VCaP (cell line): ENCODE data around the gene CCT3.

Experiments used
- H3K27ac ChIP-seq: fragments of 450-650 bp; 2 replicates; pipeline ENCODE4 v1.5.1; 2017
- CTCF ChIP-seq: fragments of 450-650 bp; conservative IDR thresholded peaks from 2 replicates; pipeline ENCODE4 v1.5.1; 2017; ENCODE audit warnings: mild to moderate bottlenecking, moderate library complexity

CCT3 gene

GRCh38 chr1:156316909-156317308, 21.2 kb downstream of the CCT3 start:
- H3K27ac ChIP-seq, result no peak overlapping the region
- TF ChIP-seq CTCF, result no peak

- no peak overlapping the region for H3K27ac ChIP-seq
Observed at GRCh38 chr1:156310962-156311361, 27.1 kb downstream of the CCT3 start.

GRCh38 chr1:156308078-156308477, 30.0 kb downstream of the CCT3 start:
- TF ChIP-seq CTCF, result no peak
- H3K27ac ChIP-seq, result no peak overlapping the region

More at GRCh38 chr1:156310962-156311361, 27.1 kb downstream of the CCT3 start:
- no peak for TF ChIP-seq CTCF

GRCh38 chr1:156305215-156305614, 32.9 kb downstream of the CCT3 start:
- H3K27ac ChIP-seq, result no peak overlapping the region
- no peak for TF ChIP-seq CTCF

GRCh38 chr1:156303241-156303640, 34.9 kb downstream of the CCT3 start:
- TF ChIP-seq CTCF, result no peak
- H3K27ac ChIP-seq, result no peak overlapping the region

GRCh38 chr1:156298852-156299357, 39.2 kb downstream of the CCT3 start, which contains the start of gene VHLL:
Gene VHLL (minus strand): TSS chr1:156299307. CDS start chr1:156299189, 118 bp downstream.
- H3K27ac ChIP-seq, result no peak within 1 kb of the TSS
- TF ChIP-seq CTCF, result no peak

- no peak for TF ChIP-seq CTCF
- peak within 1 kb of the TSS; percentile 68 for H3K27ac ChIP-seq
Observed at GRCh38 chr1:156295391-156295947, 42.6 kb downstream of the CCT3 start, which contains the start of gene GLMP. Gene GLMP (minus strand): TSS chr1:156295679. CDS start chr1:156295645, 34 bp downstream.
